Ectodermal cell (in vitro differentiated cells): Measurements from ENCODE around the gene XYLT1.

ENCODE experiments used
- H3K27ac ChIP-seq: 2 replicates; pipeline ENCODE4 v1.7.0; 2013; ENCODE audit warnings: mild to moderate bottlenecking, low read depth, low read length; ENCODE audit not compliant: insufficient read depth, poor library complexity, severe bottlenecking
- H3K27me3 ChIP-seq: 2 replicates; pipeline ENCODE4 v1.7.0; 2013; ENCODE audit warnings: mild to moderate bottlenecking, low read length; ENCODE audit not compliant: insufficient read depth, control insufficient read depth, poor library complexity, severe bottlenecking
- H3K36me3 ChIP-seq: one replicate; pipeline ENCODE4 v1.7.0; 2013; ENCODE audit warnings: low read length; ENCODE audit not compliant: control insufficient read depth, insufficient read depth
- H3K4me1 ChIP-seq: one replicate; pipeline ENCODE4 v1.7.0; 2013; ENCODE audit warnings: low read length; ENCODE audit not compliant: control insufficient read depth, insufficient read depth
- H3K4me3 ChIP-seq: 2 replicates; pipeline ENCODE4 v1.7.0; 2013; ENCODE audit warnings: low read depth, low read length, control low read depth; ENCODE audit not compliant: insufficient read depth
- H3K9me3 ChIP-seq: 2 replicates; pipeline ENCODE4 v1.7.0; 2013; ENCODE audit warnings: mild to moderate bottlenecking, low read length, moderate library complexity; ENCODE audit not compliant: control insufficient read depth
- WGBS, 2 experiments: methylation state at CpG; one replicate each; pipeline ENCODE4 v1.1.7; 2013; ENCODE audit warnings: missing lambda C conversion rate in 2 of 2; 5-methylcytosine and 5-hydroxymethylcytosine counted together

Gene XYLT1

DNA sequence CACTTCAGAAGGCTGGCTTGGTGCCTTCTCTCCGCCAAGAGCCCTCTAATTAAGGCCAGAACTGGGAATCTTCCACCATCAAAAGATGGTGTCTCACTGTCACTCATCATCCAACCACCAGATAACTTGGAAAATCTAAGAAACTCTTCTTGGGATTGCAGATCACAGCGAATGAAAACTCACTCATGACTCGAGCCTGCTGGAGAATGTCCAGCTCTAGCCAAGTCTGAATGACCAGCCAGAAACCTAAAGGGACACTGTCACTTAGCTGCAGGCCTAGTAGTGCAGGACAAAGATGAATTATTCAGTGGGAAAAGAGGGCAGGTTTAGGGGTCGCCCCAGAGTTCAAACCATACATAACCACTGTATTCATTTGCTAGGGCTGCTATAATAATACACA, 107.8 kb downstream of the XYLT1 start:
- Histone ChIP-seq H3K4me1 (peaks cover 18% of the 10 kb centered on the region), H3K36me3 (no peaks in the 10 kb centered on the region), H3K27ac (no peak overlapping the region), H3K4me3 (no peak overlapping the region), H3K27me3 (no peaks in the 10 kb centered on the region), H3K9me3 (no peaks in the 10 kb centered on the region)
- WGBS, 2 experiments = 91 to 98% methylated on average over 4 of the region's 4 CpGs

DNA sequence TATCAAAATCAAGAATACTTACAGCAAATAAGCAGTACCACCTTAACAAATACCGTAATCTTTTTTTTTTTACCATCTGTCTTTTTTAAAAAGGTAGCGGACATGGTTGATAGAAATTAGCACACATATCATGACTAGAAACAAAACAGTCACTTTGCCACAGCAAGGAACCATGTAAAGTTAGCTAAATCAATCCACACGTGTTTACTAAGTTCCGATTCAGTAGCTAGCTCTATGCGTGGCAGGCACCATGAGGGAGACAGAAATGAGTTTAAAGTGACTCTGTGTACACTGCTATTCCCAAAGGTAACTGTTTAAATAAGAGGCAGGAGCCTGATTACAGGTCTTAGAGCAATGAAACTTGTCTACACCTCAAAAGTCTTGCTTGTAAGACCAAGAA, 108.6 kb downstream of the XYLT1 start:
- Histone ChIP-seq H3K27me3 (no peaks in the 10 kb centered on the region), H3K4me1 (peaks cover 14% of the 10 kb centered on the region), H3K9me3 (no peaks in the 10 kb centered on the region), H3K36me3 (no peaks in the 10 kb centered on the region), H3K27ac (no peak overlapping the region), H3K4me3 (no peak overlapping the region)
- 94 to 98% methylated on average over 5 of the region's 5 CpGs for WGBS, 2 experiments

GRCh38 chr16:17360693-17361122, 110.1 kb downstream of the XYLT1 start:
- 82 to 87% methylated on average over 7 of the region's 7 CpGs for WGBS, 2 experiments
- Histone ChIP-seq H3K27ac (no peak overlapping the region), H3K36me3 (no peaks in the 10 kb centered on the region), H3K4me1 (peaks cover 14% of the 10 kb centered on the region), H3K4me3 (no peak overlapping the region), H3K27me3 (no peaks in the 10 kb centered on the region), H3K9me3 (no peaks in the 10 kb centered on the region)

GRCh38 chr16:17359788-17360390, 110.9 kb downstream of the XYLT1 start:
- no peak overlapping the region for H3K4me3 ChIP-seq
- WGBS, 2 experiments = 94% methylated on average over 5 of the region's 5 CpGs
- H3K27me3 ChIP-seq = no peaks in the 10 kb centered on the region
- no peaks in the 10 kb centered on the region for H3K9me3 ChIP-seq
- H3K27ac ChIP-seq = no peak overlapping the region
- peaks cover 17% of the 10 kb centered on the region for H3K4me1 ChIP-seq
- H3K36me3 ChIP-seq = no peaks in the 10 kb centered on the region

DNA sequence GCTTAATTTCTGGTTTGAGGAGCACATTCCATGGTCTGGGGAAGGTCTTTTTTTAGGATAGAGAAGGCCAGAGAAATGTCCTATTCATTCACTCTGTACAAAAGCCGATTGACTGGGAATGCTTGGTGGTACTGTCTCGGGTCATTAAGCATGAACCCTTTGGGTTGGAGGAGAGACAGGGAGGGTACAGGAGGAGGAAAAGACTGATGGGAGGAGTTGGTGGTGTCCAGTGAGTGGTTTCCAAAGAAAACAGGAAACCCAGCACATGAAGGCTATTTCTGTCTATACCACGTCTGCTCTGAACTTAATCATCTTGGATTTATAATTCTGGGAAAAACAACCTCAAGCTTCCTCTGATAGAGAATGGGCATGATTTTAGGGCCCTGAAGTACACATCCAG, 111.9 kb downstream of the XYLT1 start:
- no peaks in the 10 kb centered on the region for H3K36me3 ChIP-seq
- H3K27ac ChIP-seq = no peak overlapping the region
- H3K9me3 ChIP-seq = no peaks in the 10 kb centered on the region
- 90 to 93% methylated on average over 3 of the region's 3 CpGs for WGBS, 2 experiments
- peaks cover 21% of the 10 kb centered on the region for H3K4me1 ChIP-seq
- no peaks in the 10 kb centered on the region for H3K27me3 ChIP-seq
- no peak overlapping the region for H3K4me3 ChIP-seq

DNA sequence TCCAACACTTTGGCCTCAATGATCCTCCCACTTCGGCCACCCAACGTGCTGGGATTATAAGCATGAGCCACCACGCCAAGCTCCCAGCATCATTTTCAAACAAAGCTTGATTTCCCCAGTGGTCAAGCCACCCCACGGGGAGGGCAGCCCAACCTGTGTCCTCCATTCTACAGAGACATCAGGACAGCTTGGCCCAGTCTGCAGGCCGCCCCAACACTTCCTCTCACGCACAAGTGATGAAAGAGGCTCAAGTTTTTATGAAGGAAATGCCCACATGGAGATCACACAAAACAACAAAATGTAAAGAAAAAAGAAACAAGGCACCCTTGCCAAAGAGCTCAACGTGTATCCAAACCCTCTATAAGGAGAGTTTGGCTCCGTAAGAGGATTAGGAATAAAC, 112.4 kb downstream of the XYLT1 start:
- 91 to 94% methylated on average over 8 of the region's 8 CpGs for WGBS, 2 experiments

DNA sequence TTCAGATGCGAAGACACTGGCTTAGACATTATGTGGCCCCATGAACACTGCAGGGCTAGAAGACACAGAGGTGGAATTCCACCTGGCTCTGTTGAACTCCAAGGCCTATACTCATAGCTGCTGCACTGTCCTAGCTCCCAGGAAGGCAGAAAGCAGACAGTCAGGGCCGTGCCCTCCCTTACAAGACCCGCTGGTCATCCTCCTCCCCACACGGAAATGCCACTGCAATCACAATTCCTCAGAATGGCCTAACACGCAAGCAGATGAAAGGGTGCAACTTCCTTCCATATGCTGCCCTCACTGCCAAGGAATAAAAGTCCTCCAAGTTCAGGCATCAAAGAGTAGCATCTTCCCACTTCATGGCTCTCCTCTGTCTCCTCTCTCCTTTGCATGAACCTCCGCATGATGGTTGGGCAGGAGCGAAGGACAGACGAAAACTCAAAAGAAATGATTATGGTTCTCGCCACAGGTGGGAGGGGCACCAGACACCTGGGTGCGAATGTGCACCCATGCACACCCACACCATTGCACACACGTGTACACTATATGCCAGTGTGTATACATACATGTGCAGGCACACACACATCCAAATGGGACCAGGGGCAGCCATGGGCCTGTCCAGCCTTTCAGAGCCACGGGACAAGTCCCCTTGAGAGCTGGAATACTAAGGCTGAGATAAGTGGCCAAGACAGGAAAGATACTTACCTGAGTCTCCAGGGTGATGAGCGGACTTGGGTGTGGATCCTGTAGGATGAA, 113.3 kb downstream of the XYLT1 start:
- Histone ChIP-seq H3K4me3 (no peak overlapping the region), H3K27ac (no peak overlapping the region), H3K9me3 (no peaks in the 10 kb centered on the region), H3K27me3 (no peaks in the 10 kb centered on the region), H3K36me3 (no peaks in the 10 kb centered on the region), H3K4me1 (peaks cover 21% of the 10 kb centered on the region)
- 95 to 96% methylated on average over 13 of the region's 13 CpGs for WGBS, 2 experiments

More for the DNA sequence above, 112.4 kb downstream of the XYLT1 start:
- Histone ChIP-seq H3K4me3 (no peak overlapping the region), H3K36me3 (no peaks in the 10 kb centered on the region), H3K9me3 (no peaks in the 10 kb centered on the region), H3K4me1 (peaks cover 21% of the 10 kb centered on the region), H3K27me3 (no peaks in the 10 kb centered on the region), H3K27ac (no peak overlapping the region)

DNA sequence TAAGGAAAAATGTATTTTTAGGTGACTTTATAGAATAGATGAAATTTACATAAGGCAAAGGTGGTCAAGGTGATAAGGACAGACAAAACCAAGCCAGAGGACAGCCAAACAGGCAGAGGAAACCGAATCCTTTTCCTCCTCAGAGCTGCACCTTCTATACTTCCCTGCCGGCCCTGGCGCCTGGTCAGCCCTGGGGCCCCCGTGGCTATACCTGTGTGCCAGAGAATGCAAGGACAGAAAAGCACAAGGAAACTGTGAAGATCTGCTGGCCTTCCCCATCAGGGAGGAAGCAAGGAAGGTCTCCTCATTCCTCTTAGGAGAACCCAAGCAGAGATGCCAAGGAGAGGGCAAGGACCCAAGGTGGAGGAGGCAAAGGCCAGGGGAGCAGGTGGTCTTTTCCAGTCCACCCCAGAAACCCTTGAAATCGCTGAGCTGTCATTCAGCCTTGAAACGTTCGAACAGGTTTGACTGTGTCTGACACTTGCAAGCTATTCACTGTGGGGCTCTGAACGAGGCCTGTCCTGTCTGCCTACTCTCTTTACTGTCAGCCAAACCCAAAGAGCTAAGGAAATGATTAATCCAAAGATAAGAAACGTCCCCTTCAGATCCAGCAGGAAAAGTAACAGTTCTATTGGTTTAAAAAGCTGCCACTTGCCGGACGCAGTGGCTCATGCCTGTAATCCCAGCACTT, 114.4 kb downstream of the XYLT1 start:
- Histone ChIP-seq H3K9me3 (no peaks in the 10 kb centered on the region), H3K27ac (no peak overlapping the region)
- 87% methylated on average over 11 of the region's 11 CpGs for WGBS, 2 experiments

GRCh38 chr16:17354685-17355084, 116.1 kb downstream of the XYLT1 start:
- 81 to 84% methylated on average over 4 of the region's 4 CpGs for WGBS, 2 experiments
- no peak overlapping the region for H3K27ac ChIP-seq
- no peak overlapping the region for H3K4me3 ChIP-seq
- H3K27me3 ChIP-seq = no peaks in the 10 kb centered on the region
- H3K4me1 ChIP-seq = peaks cover 21% of the 10 kb centered on the region
- H3K9me3 ChIP-seq = no peaks in the 10 kb centered on the region
- H3K36me3 ChIP-seq = no peaks in the 10 kb centered on the region

More for the DNA sequence above, 114.4 kb downstream of the XYLT1 start:
- H3K4me1 ChIP-seq = peaks cover 21% of the 10 kb centered on the region
- H3K27me3 ChIP-seq = no peaks in the 10 kb centered on the region
- H3K36me3 ChIP-seq = no peaks in the 10 kb centered on the region
- no peak overlapping the region for H3K4me3 ChIP-seq

DNA sequence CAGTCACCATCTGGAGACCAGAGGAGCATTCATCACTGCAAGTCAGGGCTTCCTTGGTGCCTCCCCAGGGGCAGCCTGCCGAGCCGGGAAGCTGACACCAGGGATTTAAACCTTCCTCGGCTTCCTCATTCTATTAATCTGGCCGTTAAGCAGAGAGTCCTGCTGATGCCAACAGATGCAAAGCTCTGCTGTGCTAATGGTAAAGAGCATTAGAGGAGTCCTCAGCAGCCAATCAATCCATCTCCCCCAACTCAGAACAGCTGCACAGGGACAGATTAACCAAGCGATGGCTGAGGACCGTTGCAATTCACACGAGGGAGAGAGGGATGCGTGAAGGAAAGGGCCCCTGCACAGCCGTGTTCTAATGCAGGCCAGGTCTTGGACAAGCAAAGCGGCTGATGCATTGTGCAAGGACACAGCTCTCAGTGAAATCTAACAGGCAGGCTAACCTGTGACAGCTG, 116.6 kb downstream of the XYLT1 start:
- H3K4me3 ChIP-seq = no peak overlapping the region
- no peaks in the 10 kb centered on the region for H3K27me3 ChIP-seq
- no peaks in the 10 kb centered on the region for H3K36me3 ChIP-seq
- no peaks in the 10 kb centered on the region for H3K9me3 ChIP-seq
- WGBS, 2 experiments = 61 to 64% methylated on average over 10 of the region's 10 CpGs
- H3K4me1 ChIP-seq = peaks cover 18% of the 10 kb centered on the region
- H3K27ac ChIP-seq = no peak overlapping the region
